Measurements from ENCODE around the gene ADIRF. TPM values are rescaled to one million over a fixed set of nuclear protein-coding genes. Genes with fewer than 3 reads are reported as not detected.
A peak's percentile ranks its signal among the peaks of the same experiment; 100 is the strongest.
"Not testable (repeated sequence)": the region's sequence is repeated elsewhere in the genome, so short reads cannot be mapped to it uniquely, and the experiment has no call there.

ADIRF gene
- total RNA-seq: 49.3 TPM in 1 of 2 replicates, not detected in the other

DNA sequence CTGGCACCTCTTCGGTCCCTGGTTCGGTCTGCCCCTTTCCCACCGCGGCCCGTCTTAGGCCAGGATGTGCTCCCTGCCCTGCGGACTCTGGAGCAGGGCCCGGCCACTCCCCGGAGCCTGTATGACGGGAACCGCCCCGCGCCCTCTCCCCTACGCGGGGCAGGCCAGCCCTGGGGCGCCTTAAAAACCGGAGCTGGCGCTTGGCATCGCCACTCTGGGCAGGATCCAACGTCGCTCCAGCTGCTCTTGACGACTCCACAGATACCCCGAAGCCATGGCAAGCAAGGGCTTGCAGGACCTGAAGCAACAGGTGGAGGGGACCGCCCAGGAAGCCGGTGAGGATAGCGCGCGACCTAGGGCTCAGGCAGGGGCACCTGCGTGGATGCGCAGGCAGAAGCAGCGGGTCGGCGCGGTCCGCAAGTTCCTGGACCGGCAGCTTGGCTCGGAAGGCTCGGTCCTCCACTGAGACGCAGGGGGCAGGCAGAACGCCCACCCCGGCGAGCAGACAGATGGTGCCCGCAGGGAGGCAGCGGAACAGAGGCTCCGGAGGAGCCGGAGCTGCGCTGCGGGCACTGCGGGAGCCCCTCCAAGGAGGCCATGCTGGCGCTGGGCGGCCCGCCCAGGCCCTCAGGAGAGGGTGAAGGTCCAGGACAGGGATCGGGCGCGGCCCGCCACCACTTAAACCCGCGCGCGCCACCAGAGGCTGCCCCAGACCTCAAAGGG lies at the start of gene ADIRF:
TSS of gene ADIRF (plus strand) at position 212 of the 723 bp plus-strand sequence. CDS start at position 275, 63 bp downstream.
- DNase-seq (ENCODE audit: low read depth): no peak

- no peak for DNase-seq (ENCODE audit: low read depth)
Observed at GRCh38 chr10:86922553-86922961, 45.7 kb upstream of the ADIRF start.

- DNase-seq (ENCODE audit: low read depth): no peak
Observed at GRCh38 chr10:86929468-86930380, 38.6 kb upstream of the ADIRF start.

GRCh38 chr10:86931872-86932271 lies 36.4 kb upstream of the ADIRF start:
- DNase-seq (ENCODE audit: low read depth): peak; percentile 54

DNA sequence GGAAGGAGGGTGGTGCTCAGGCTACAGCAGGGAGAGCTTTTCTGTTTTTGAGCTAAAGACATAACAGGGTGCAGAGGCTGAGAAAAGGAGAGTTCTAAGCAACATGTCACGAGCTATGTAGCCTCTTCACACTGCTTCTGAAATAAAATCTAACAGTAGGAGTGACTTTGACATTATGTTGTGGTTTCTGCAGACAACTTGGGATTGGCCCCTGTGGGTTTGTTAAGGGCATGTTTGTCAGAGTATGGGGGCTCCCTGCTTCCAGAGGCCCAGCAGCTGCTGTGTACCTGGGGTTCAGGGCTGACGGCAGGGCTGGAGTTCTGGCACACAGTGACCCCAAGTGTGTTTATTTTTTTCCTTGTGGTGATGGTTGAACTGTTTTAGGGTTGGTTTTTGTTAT lies 35.6 kb upstream of the ADIRF start:
- DNase-seq (ENCODE audit: low read depth): no peak

DNA sequence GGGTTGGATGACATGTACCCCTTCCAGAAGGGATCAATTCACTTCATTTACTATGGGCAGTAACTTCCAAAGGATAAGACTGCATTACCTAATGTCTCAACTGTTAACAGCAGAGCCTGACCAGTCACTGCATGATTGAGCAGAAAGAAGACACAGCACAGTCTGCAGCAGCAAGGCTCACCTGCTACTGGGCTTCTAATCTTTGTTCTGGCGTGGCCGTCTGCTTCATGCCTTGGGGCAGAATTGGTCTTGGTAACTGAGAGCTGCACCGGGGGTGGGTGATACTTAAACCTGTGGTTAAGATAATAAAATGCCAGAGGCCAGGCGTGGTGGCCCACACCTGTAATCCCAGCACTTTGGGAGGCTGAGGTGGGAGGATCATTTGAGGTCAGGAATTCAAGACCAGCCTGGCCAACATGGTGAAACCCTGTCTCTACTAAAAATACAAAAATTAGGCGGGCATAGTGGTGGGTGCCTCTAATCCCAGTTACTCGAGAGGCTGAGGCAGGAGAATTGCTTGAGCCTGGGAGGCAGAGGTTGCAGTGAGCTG lies 34.0 kb upstream of the ADIRF start:
- peak; percentile 35 for DNase-seq (ENCODE audit: low read depth)

- peak; percentile 35 for DNase-seq (ENCODE audit: low read depth)
Observed at GRCh38 chr10:86936661-86937501, 31.4 kb upstream of the ADIRF start.

GRCh38 chr10:86937502-86938154 lies 30.7 kb upstream of the ADIRF start:
- DNase-seq (ENCODE audit: low read depth): no peak

GRCh38 chr10:86938260-86938659 lies 30.0 kb upstream of the ADIRF start:
- no peak for DNase-seq (ENCODE audit: low read depth)

GRCh38 chr10:86940076-86940475 lies 28.2 kb upstream of the ADIRF start:
- DNase-seq (ENCODE audit: low read depth): not testable (repeated sequence)

DNA sequence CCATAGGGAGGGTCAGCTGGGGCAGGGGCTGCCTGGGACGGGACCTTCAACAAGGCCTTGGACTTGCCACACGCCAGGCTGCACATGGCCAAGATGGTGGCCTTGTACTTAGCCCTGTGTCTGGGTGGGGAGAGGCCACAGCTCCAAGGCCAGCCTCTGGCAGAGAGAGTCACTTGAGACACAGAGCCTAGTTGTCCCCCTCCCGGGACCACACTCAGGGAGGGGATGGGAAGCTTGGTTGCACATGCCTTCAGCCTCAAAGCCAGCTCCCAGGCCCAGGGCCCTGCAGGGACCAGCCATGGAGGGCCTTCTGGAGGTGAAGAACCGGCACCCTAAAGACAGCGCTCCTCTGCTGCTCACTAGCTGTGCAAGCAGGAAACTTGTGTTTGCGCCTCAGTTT lies 27.6 kb upstream of the ADIRF start:
- DNase-seq (ENCODE audit: low read depth): no peak

DNA sequence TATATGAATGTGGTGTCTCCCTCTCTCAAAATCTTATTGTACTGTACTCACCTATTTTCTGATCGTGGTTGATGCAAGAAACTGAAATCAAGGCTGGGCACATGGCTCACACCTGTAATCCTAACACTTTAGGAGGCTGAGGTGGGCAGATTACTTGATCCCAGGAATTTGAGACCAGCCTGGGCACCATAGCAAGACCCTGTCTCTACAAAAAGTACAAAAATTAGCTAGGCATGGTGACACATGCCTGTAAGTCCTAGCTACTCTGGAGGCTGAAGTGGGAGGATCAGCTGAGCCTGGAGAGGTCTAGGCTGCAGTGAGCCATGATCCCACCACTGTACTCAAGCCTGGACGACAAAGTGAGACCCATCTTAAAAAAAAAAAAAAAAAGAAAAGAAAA lies 26.9 kb upstream of the ADIRF start:
- DNase-seq (ENCODE audit: low read depth): no peak

- DNase-seq (ENCODE audit: low read depth): no peak
Observed at GRCh38 chr10:86941991-86942421, 26.3 kb upstream of the ADIRF start.

- DNase-seq (ENCODE audit: low read depth): no peak
Observed at GRCh38 chr10:86942441-86943315, 25.6 kb upstream of the ADIRF start.

DNA sequence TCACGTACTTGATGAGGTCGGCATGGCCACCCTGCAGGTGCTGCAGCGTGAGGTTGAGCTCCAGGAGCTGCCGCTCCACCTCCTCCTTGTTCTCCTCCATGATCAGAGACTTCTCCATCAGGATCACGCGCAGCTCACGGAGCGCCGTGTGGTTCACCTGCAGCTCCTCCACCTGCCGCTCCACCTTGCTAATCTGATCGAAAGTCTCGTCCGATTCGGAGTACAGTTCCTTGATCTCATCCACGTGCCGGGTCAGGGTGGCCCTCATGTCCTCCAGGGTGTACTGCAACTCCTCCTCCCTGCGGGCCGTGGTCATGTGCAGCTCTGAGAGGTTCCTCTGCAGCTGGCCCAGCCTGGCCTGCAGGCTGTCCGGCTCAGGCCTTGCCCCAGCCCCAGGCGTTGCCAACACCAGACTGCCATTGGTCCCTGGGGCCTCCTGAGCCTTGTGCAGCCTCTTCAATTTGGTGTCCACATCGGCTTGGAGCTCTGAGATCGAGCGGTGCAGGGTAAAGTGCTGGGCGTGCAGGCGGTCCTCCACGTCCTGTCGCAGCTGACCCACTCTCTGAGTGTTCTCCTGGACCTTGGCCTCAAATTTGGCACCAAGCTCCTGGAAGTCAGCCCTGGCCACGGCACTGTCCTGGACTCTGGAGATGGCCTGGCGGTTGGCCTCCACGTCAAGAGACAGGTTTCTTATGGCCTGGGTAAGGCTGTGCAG lies 24.8 kb upstream of the ADIRF start:
- no peak for DNase-seq (ENCODE audit: low read depth)

GRCh38 chr10:86944031-86944419 lies 24.3 kb upstream of the ADIRF start:
- no peak for DNase-seq (ENCODE audit: low read depth)

- DNase-seq (ENCODE audit: low read depth): peak; percentile 57
Observed at GRCh38 chr10:86944471-86944870, 23.8 kb upstream of the ADIRF start.

GRCh38 chr10:86944907-86945306 lies 23.4 kb upstream of the ADIRF start:
- no peak for DNase-seq (ENCODE audit: low read depth)
